K562 (cell line): Measurements from ENCODE around the gene DAPK3. TPM values are rescaled to one million over a fixed set of nuclear protein-coding genes. Genes with fewer than 3 reads are reported as not detected.

ENCODE experiments used
- ATAC-seq: fragments of 200-7000 bp; cut with Tn5 transposase; 3 replicates; pipeline ENCODE4 v1.9.1; 2020; ENCODE audit warnings: moderate library complexity
- BruUV-seq: library from RNA; stranded (reverse); fragments of 400-500 nt; replicated peaks from 2 replicates; lab custom pipeline; 2021; lab: Mats Ljungman, UMichigan
- CTCF ChIA-PET: fragments of 300-600 bp; formaldehyde crosslinking; extraction: SDS; loops from one replicate; lab custom pipeline; 2021; ENCODE audit warnings: low intra/inter-chr PET ratio; lab: Yijun Ruan, JAX
- POLR2A ChIA-PET: fragments of 300-600, 350-650 bp; sonication (Branson Sonifier 250); formaldehyde crosslinking; extraction: SDS; loops from one replicate; lab custom pipeline; 2021; ENCODE audit warnings: antibody characterized with exemption, inconsistent platforms; lab: Yijun Ruan, JAX
- DNase-seq, 4 experiments: peaks; one replicate each; pipeline versions ENCODE4 v3.0.0 to v3.0.0-alpha.2; 2011 to 2018; ENCODE audit warnings: low spot score in 3 of 4, mixed read lengths in 3 of 4; ENCODE audit errors: extremely low read depth in 1 of 4
- FAIRE-seq: peaks from 2 replicates; lab custom pipeline; 2011; peaks lifted over from hg19 to GRCh38; lab: Jason Lieb, UNC
- H2AFZ ChIP-seq: 2 replicates; pipeline ENCODE4 v1.6.0; 2011; ENCODE audit warnings: low read depth, low read length, control low read depth, inconsistent platforms
- H3K27ac ChIP-seq: fragments of 200-600 bp; 3 replicates; pipeline ENCODE4 v1.8.0; 2011; ENCODE audit warnings: low read depth, mild to moderate bottlenecking, control low read depth, inconsistent platforms, low read length, moderate library complexity, mixed read lengths; ENCODE audit errors: extremely low read depth
- H3K27me3 ChIP-seq, 2 experiments: fragments of 300-600 bp in 1 of 2; 2 replicates in 1 of 2; 3 replicates in 1 of 2; pipeline versions ENCODE4 v1.6.0 to v1.8.0; 2011; ENCODE audit warnings: inconsistent platforms in 2 of 2, low read length in 2 of 2, mild to moderate bottlenecking in 1 of 2, mixed read lengths in 1 of 2, moderate library complexity in 1 of 2; ENCODE audit not compliant: control insufficient read depth in 2 of 2, insufficient read depth in 2 of 2
- H3K36me3 ChIP-seq: fragments of 300-600 bp; 3 replicates; pipeline ENCODE4 v1.8.0; 2011; ENCODE audit warnings: mild to moderate bottlenecking, low read length, inconsistent platforms; ENCODE audit not compliant: control insufficient read depth, insufficient read depth
- H3K4me1 ChIP-seq, 2 experiments: fragments of 200-600 bp in 1 of 2; replicated peaks in 1 of 2; 2 replicates in 1 of 2; 3 replicates in 1 of 2; pipeline versions ENCODE4 v1.5.1 to v1.8.0; 2011; ENCODE audit warnings: inconsistent platforms in 2 of 2, low read length in 2 of 2, mild to moderate bottlenecking in 1 of 2, mixed read lengths in 1 of 2, moderate library complexity in 1 of 2; ENCODE audit not compliant: control insufficient read depth in 2 of 2, insufficient read depth in 2 of 2
- H3K4me2 ChIP-seq: 2 replicates; pipeline ENCODE4 v1.6.1; 2011; ENCODE audit warnings: low read length, control low read depth, inconsistent platforms, mixed read lengths; ENCODE audit not compliant: insufficient read depth
- H3K4me3 ChIP-seq: fragments of 200-600 bp; sonication (generic), shearing (Covaris generic); 2 replicates; pipeline ENCODE4 v1.5.1; 2016; ENCODE audit warnings: control low read depth, inconsistent platforms
- H3K79me2 ChIP-seq: fragments of 200-600 bp; 3 replicates; pipeline ENCODE4 v1.8.0; 2011; ENCODE audit warnings: low read length, inconsistent platforms; ENCODE audit not compliant: control insufficient read depth, insufficient read depth
- H3K9ac ChIP-seq, 2 experiments: 2 replicates each; pipeline versions ENCODE4 v1.6.0 to v1.6.1; 2011; ENCODE audit warnings: low read depth in 2 of 2, low read length in 2 of 2, control low read depth in 1 of 2, inconsistent platforms in 1 of 2, mild to moderate bottlenecking in 1 of 2, mixed read lengths in 1 of 2; ENCODE audit not compliant: insufficient read depth in 1 of 2
- H3K9me1 ChIP-seq: one replicate; pipeline ENCODE4 v1.6.0; 2011; ENCODE audit warnings: inconsistent platforms, mild to moderate bottlenecking, low read length, moderate library complexity; ENCODE audit not compliant: control insufficient read depth, insufficient read depth
- H3K9me3 ChIP-seq: replicated peaks from 2 replicates; pipeline ENCODE4 v1.5.1; 2011; ENCODE audit warnings: low read depth, low read length, inconsistent platforms; ENCODE audit not compliant: control insufficient read depth, insufficient read depth
- H4K20me1 ChIP-seq: replicated peaks from 2 replicates; pipeline ENCODE4 v1.6.1; 2011; ENCODE audit warnings: low read length, inconsistent platforms, mixed read lengths; ENCODE audit not compliant: control insufficient read depth, insufficient read depth
- ATF3 ChIP-seq, 2 experiments: fragments of 450-650 bp in 1 of 2; sonication (generic) in 1 of 2; formaldehyde crosslinking in 1 of 2; IDR thresholded peaks in 1 of 2; conservative IDR thresholded peaks in 1 of 2; 2 replicates each; pipeline versions ENCODE4 v1.6.1 to v1.8.1; 2016 to 2023; ENCODE audit warnings: mild to moderate bottlenecking in 2 of 2, moderate library complexity in 2 of 2, inconsistent platforms in 1 of 2, missing genetic modification reagents in 1 of 2
- CREB1 ChIP-seq, 2 experiments: sonication (generic) in 1 of 2; formaldehyde crosslinking in 1 of 2; IDR thresholded peaks; 2 replicates each; pipeline versions ENCODE4 v1.6.1 to v1.8.0; 2012 to 2022; ENCODE audit warnings: inconsistent platforms in 1 of 2, mild to moderate bottlenecking in 1 of 2, missing genetic modification reagents in 1 of 2, moderate library complexity in 1 of 2
- EWSR1 ChIP-seq: fragments of 450-650 bp; IDR thresholded peaks from 2 replicates; pipeline ENCODE4 v1.6.1; 2018; ENCODE audit warnings: borderline replicate concordance, mild to moderate bottlenecking, low read depth, moderate library complexity; ENCODE audit not compliant: partially characterized antibody
- NFIX ChIP-seq: fragments of 250-450 bp; sonication (Bioruptor Pico); IDR thresholded peaks from 2 replicates; pipeline ENCODE4 v1.4.0; 2020; ENCODE audit warnings: low read depth, mild to moderate bottlenecking, moderate library complexity
- WGBS: fragments of 100-300 bp; shearing (Covaris generic); methylation state at CpG from one replicate; pipeline ENCODE4 v1.1.6; 2016; ENCODE audit warnings: low coverage, mixed read lengths; ENCODE audit not compliant: insufficient coverage; ENCODE audit errors: missing lambda C conversion rate; 5-methylcytosine and 5-hydroxymethylcytosine counted together
- in situ Hi-C: fragments of 300-500 bp; cut with MboI; formaldehyde crosslinking; loops from 4 replicates; pipeline ENCODE4 v1.15.0; 2018; ENCODE audit warnings: inconsistent platforms, mixed read lengths
- intact Hi-C: fragments of 100-400 bp; cut with micrococcal nuclease; formaldehyde crosslinking; loops from 2 replicates; pipeline ENCODE4 v1.14.2; 2022
- polyA plus RNA-seq, 8 experiments: library from polyadenylated mRNA; depleted of rRNA in 4 of 8; stranded (reverse) in 5 of 8; unstranded in 3 of 8; fragments of >200 nt; fragmentation: Nextera tagmentation in 2 of 8; fragmentation: Illumina TruSeq in 1 of 8; extraction: Ambion mirVana in 2 of 8; extraction: Trizol in 1 of 8; gene quantifications; 2 replicates each; pipeline versions ENCODE4 v1.2.1 to v1.2.3, GENCODE V29; 2011 to 2014; ENCODE audit warnings: inconsistent platforms in 1 of 8, missing spikeins in 1 of 8
- total RNA-seq, 7 experiments: library from RNA; depleted of rRNA in 6 of 7; stranded (reverse); fragments of >200 nt in 6 of 7; fragmentation: Illumina TruSeq in 2 of 7; extraction: Trizol in 2 of 7; gene quantifications; 2 replicates each; pipeline versions ENCODE4 v1.2.1 to v1.2.3, GENCODE V29; 2011 to 2021; ENCODE audit warnings: low replicate concordance in 1 of 7
- TF ChIP-seq, protein P1 (sequence below): fragments of 450-650 bp; IDR thresholded peaks from 2 replicates; pipeline ENCODE4 v1.6.1; 2017; ENCODE audit warnings: antibody characterized with exemption
- TF ChIP-seq, protein P2 (sequence below): fragments of 250-450 bp; sonication (Bioruptor Pico); IDR thresholded peaks from 2 replicates; pipeline ENCODE4 v1.8.0; 2022; ENCODE audit warnings: moderate library complexity, mild to moderate bottlenecking, inconsistent platforms
- TF ChIP-seq, protein P3 (sequence below): sonication (generic); formaldehyde crosslinking; IDR thresholded peaks from 2 replicates; pipeline ENCODE4 v1.8.1; 2022; ENCODE audit warnings: missing genetic modification reagents
- TF ChIP-seq, protein P4 (sequence below), 2 experiments: fragments of 450-650 bp in 1 of 2; sonication (generic) in 1 of 2; formaldehyde crosslinking; conservative IDR thresholded peaks; 2 replicates each; pipeline versions ENCODE4 v1.4.0 to v1.8.1; 2020 to 2022; ENCODE audit warnings: mild to moderate bottlenecking in 1 of 2, missing genetic modification reagents in 1 of 2

DAPK3 gene
- total and polyA plus RNA-seq, 9 of the 15 experiments (the other 6 are each of a cell fraction or from before 2014, with no cell fraction given), result 0.14 to 63.4 (median 25.0) TPM

DNA sequence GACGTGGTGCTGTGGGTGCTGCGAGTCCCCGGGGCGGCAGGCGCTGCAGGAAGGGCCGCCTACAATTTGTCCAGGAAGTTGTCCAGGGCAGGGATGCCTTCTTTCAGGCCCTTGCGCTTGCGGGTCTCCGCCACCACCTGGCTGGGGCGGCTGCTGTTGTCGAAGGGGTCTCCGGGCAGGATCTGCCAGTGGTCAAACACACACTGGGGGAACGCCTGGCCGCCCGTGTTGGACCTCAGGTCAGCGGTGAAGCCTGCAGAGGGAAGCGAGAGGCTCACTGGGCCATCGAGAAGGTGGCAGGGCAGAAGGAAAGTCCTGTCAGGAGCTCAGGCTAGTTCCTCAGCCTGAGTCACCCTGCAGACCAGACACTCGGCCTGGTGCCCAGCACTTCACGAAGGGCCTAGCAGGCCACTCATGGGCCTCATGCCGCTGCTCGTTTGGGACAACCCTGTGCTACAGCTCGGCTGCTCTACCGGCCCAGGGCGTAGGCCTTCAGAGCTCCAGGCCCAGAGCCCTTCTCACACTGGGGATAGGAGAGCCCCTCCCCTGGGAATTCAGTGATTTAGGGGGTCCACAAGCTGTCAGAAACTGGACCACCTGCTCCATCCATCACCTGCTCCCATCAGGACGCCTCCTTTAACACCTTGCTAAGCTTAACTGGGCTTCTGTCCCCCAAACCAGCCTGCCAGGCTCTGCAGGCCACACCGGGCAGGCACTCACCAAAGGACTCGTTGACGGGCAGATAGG is 5.8 kb upstream of the DAPK3 start:
- H2AFZ ChIP-seq, result no peak overlapping the region
- peaks cover 19% of the 10 kb centered on the region for H3K9me1 ChIP-seq
- intact Hi-C loops (no loop called here), in situ Hi-C loops (no loop called here)
- no peaks in the 10 kb centered on the region for H3K9me3 ChIP-seq
- FAIRE-seq (no peak), DNase-seq (peak in 1 of 4 experiments; percentile 23), ATAC-seq (peak; percentile 1; the same call in 2 of the 3 replicates)
- H3K4me3 ChIP-seq, result no peak overlapping the region
- H3K27ac ChIP-seq, result no peak overlapping the region
- H3K9ac ChIP-seq, result peak overlapping the region in 1 of 2 experiments; percentile 59; a peak in 2 of 4 replicates
- BruUV-seq, result TSS peak; percentile 41
- no peaks in the 10 kb centered on the region for H3K27me3 ChIP-seq
- peaks cover 67% of the 10 kb centered on the region for H3K36me3 ChIP-seq
- H3K4me1 ChIP-seq, result peaks cover 0 to 47% of the 10 kb centered on the region in 2 experiments; a peak in 2 of 5 replicates
- H3K4me2 ChIP-seq, result no peak overlapping the region
- 92% methylated on average over 27 of the region's 29 CpGs for WGBS
- peaks cover 44% of the 10 kb centered on the region for H3K79me2 ChIP-seq
- CTCF ChIA-PET, result no interaction called here
- POLR2A ChIA-PET, result interaction anchor here (0.6 to 9.7 kb wide), 4 partner anchors 7 to 14 kb away, joined by 3 to 215 read pairs (median 26); partner anchors contain the start of genes DAPK3 and EEF2
- peaks cover 57% of the 10 kb centered on the region for H4K20me1 ChIP-seq
- TF ChIP-seq, protein P1, sequence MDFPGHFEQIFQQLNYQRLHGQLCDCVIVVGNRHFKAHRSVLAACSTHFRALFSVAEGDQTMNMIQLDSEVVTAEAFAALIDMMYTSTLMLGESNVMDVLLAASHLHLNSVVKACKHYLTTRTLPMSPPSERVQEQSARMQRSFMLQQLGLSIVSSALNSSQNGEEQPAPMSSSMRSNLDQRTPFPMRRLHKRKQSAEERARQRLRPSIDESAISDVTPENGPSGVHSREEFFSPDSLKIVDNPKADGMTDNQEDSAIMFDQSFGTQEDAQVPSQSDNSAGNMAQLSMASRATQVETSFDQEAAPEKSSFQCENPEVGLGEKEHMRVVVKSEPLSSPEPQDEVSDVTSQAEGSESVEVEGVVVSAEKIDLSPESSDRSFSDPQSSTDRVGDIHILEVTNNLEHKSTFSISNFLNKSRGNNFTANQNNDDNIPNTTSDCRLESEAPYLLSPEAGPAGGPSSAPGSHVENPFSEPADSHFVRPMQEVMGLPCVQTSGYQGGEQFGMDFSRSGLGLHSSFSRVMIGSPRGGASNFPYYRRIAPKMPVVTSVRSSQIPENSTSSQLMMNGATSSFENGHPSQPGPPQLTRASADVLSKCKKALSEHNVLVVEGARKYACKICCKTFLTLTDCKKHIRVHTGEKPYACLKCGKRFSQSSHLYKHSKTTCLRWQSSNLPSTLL, result no peak
- TF ChIP-seq, protein P2, sequence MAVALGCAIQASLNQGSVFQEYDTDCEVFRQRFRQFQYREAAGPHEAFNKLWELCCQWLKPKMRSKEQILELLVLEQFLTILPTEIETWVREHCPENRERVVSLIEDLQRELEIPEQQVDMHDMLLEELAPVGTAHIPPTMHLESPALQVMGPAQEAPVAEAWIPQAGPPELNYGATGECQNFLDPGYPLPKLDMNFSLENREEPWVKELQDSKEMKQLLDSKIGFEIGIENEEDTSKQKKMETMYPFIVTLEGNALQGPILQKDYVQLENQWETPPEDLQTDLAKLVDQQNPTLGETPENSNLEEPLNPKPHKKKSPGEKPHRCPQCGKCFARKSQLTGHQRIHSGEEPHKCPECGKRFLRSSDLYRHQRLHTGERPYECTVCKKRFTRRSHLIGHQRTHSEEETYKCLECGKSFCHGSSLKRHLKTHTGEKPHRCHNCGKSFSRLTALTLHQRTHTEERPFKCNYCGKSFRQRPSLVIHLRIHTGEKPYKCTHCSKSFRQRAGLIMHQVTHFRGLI (CRISPR knock-in tag), result no peak
- no peak for TF ChIP-seq CREB1 (IDR thresholded peaks at IDR 0.05)
- peak; percentile 11; the same call in 1 of the 2 replicates for TF ChIP-seq CREB1 (CRISPR knock-in tag; IDR thresholded peaks at IDR 0.05)
- TF ChIP-seq, protein P3, sequence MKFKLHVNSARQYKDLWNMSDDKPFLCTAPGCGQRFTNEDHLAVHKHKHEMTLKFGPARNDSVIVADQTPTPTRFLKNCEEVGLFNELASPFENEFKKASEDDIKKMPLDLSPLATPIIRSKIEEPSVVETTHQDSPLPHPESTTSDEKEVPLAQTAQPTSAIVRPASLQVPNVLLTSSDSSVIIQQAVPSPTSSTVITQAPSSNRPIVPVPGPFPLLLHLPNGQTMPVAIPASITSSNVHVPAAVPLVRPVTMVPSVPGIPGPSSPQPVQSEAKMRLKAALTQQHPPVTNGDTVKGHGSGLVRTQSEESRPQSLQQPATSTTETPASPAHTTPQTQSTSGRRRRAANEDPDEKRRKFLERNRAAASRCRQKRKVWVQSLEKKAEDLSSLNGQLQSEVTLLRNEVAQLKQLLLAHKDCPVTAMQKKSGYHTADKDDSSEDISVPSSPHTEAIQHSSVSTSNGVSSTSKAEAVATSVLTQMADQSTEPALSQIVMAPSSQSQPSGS (CRISPR knock-in tag), result no peak
- no peak for TF ChIP-seq EWSR1
- TF ChIP-seq NFIX (CRISPR knock-in tag), result no peak
- TF ChIP-seq, protein P4, sequence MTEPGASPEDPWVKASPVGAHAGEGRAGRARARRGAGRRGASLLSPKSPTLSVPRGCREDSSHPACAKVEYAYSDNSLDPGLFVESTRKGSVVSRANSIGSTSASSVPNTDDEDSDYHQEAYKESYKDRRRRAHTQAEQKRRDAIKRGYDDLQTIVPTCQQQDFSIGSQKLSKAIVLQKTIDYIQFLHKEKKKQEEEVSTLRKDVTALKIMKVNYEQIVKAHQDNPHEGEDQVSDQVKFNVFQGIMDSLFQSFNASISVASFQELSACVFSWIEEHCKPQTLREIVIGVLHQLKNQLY (CRISPR knock-in tag; conservative IDR thresholded peaks at IDR 0.05), result 0 out of 4 replicates have a peak, but pooled peaks of 1 of the 2 experiments have one; percentile 28
- no peak for TF ChIP-seq ATF3 (IDR thresholded peaks at IDR 0.05)
- TF ChIP-seq ATF3 (CRISPR knock-in tag; conservative IDR thresholded peaks at IDR 0.05), result 0 out of 2 replicates have a peak, but pooled peaks have one; percentile 71
